ENCODE data around the gene NOXO1.
A peak's percentile ranks its signal among the peaks of the same experiment; 100 is the strongest.

Gene NOXO1

GRCh38 chr16:1946495-1947368, 34.5 kb downstream of the NOXO1 start:
- no peak overlapping the region for H3K4me3 ChIP-seq (replicated peaks in 1 of 2; ENCODE audit: low read depth in 2 of 2, low read length in 2 of 2)
- no peak for TF ChIP-seq CTCF (IDR thresholded peaks at IDR 0.05; ENCODE audit: low read depth, low read length)
- no peak for DNase-seq (ENCODE audit: low read depth in 2 of 2)

GRCh38 chr16:1945559-1946391, 35.5 kb downstream of the NOXO1 start:
- DNase-seq (ENCODE audit: low read depth in 2 of 2) = no peak
- no peak for TF ChIP-seq CTCF (IDR thresholded peaks at IDR 0.05; ENCODE audit: low read depth, low read length)
- H3K4me3 ChIP-seq (replicated peaks in 1 of 2; ENCODE audit: low read depth in 2 of 2, low read length in 2 of 2) = no peak overlapping the region

- DNase-seq (ENCODE audit: low read depth in 2 of 2) = no peak
- H3K4me3 ChIP-seq (replicated peaks in 1 of 2; ENCODE audit: low read depth in 2 of 2, low read length in 2 of 2) = no peak overlapping the region
- TF ChIP-seq CTCF (IDR thresholded peaks at IDR 0.05; ENCODE audit: low read depth, low read length) = no peak
These were observed 36.6 kb downstream of the NOXO1 start for GRCh38 chr16:1944612-1945199.

- no peak for TF ChIP-seq CTCF (IDR thresholded peaks at IDR 0.05; ENCODE audit: low read depth, low read length)
- H3K4me3 ChIP-seq (replicated peaks in 1 of 2; ENCODE audit: low read depth in 2 of 2, low read length in 2 of 2) = peak within 1 kb of the TSS; percentile 86 to 92
- DNase-seq (ENCODE audit: low read depth in 2 of 2) = peak; percentile 98 to 99
These were observed 38.2 kb downstream of the NOXO1 start, which contains the start of gene MSRB1 for GRCh38 chr16:1942810-1943726. MSRB1 (minus strand) TSS chr16:1943199; CDS start chr16:1943156, 43 bp downstream.

GRCh38 chr16:1942047-1942809, 39.0 kb downstream of the NOXO1 start:
- H3K4me3 ChIP-seq (replicated peaks in 1 of 2; ENCODE audit: low read depth in 2 of 2, low read length in 2 of 2) = peak overlapping the region; percentile 86 to 92
- TF ChIP-seq CTCF (IDR thresholded peaks at IDR 0.05; ENCODE audit: low read depth, low read length) = no peak
- DNase-seq (ENCODE audit: low read depth in 2 of 2) = peak; percentile 40 to 53

All from cardiac fibroblast (primary cell).